Fibroblast of lung (primary cell): ENCODE data around the gene TTBK2. TPM values are rescaled to one million over a fixed set of nuclear protein-coding genes. Genes with fewer than 3 reads are reported as not detected.

ENCODE experiments used
- DNase-seq, 2 donors: peaks; one replicate each; pipeline versions ENCODE4 v3.0.0 to v3.0.0-alpha.2; 2010; ENCODE audit warnings: low read depth in 2 of 2
- H2AFZ ChIP-seq: 2 replicates; pipeline ENCODE4 v1.5.1; 2012; ENCODE audit warnings: low read length, control low read depth, inconsistent platforms
- H3K27ac ChIP-seq: 2 replicates; pipeline ENCODE4 v1.5.1; 2011; ENCODE audit warnings: low read length, control low read depth; ENCODE audit not compliant: insufficient read depth
- H3K27me3 ChIP-seq: 2 replicates; pipeline ENCODE4 v1.5.1; 2011; ENCODE audit warnings: mild to moderate bottlenecking, low read length; ENCODE audit not compliant: control insufficient read depth, insufficient read depth
- H3K36me3 ChIP-seq: 2 replicates; pipeline ENCODE4 v1.5.1; 2011; ENCODE audit warnings: low read length; ENCODE audit not compliant: control insufficient read depth, insufficient read depth
- H3K4me1 ChIP-seq: 2 replicates; pipeline ENCODE4 v1.5.1; 2011; ENCODE audit warnings: low read length; ENCODE audit not compliant: control insufficient read depth, insufficient read depth; ENCODE audit errors: extremely low read depth
- H3K4me2 ChIP-seq: 2 replicates; pipeline ENCODE4 v1.5.1; 2011; ENCODE audit warnings: low read length, control low read depth; ENCODE audit not compliant: insufficient read depth; ENCODE audit errors: extremely low read depth
- H3K4me3 ChIP-seq, 4 experiments: fragments of 200-600 bp in 1 of 4; sonication (generic) in 1 of 4; replicated peaks in 1 of 4; 2 replicates each; pipeline ENCODE4 v1.5.1; 2011 to 2016; ENCODE audit warnings: low read length in 4 of 4, low read depth in 3 of 4, mild to moderate bottlenecking in 3 of 4, control low read depth in 2 of 4, inconsistent platforms in 1 of 4, mixed read lengths in 1 of 4; ENCODE audit not compliant: insufficient read depth in 1 of 4; ENCODE audit errors: control extremely low read depth in 1 of 4
- H3K79me2 ChIP-seq: 2 replicates; pipeline ENCODE4 v1.5.1; 2012; ENCODE audit warnings: mild to moderate bottlenecking, low read length, inconsistent platforms; ENCODE audit not compliant: control insufficient read depth, insufficient read depth
- H3K9ac ChIP-seq: 2 replicates; pipeline ENCODE4 v1.5.1; 2011; ENCODE audit warnings: mild to moderate bottlenecking, low read length, control low read depth; ENCODE audit not compliant: insufficient read depth
- H3K9me3 ChIP-seq: 2 replicates; pipeline ENCODE4 v1.5.1; 2012; ENCODE audit warnings: low read depth, low read length; ENCODE audit not compliant: control insufficient read depth, insufficient read depth
- H4K20me1 ChIP-seq: 2 replicates; pipeline ENCODE4 v1.5.1; 2011; ENCODE audit warnings: low read length; ENCODE audit not compliant: control insufficient read depth, insufficient read depth; ENCODE audit errors: extremely low read depth
- CTCF ChIP-seq, 2 donors: IDR thresholded peaks in 1 of 2; conservative IDR thresholded peaks in 1 of 2; 1 replicate in 1 of 2; 2 replicates in 1 of 2; pipeline ENCODE4 v1.5.1; 2011 to 2012; ENCODE audit warnings: low read length in 2 of 2, control low read depth in 1 of 2, inconsistent platforms in 1 of 2, low read depth in 1 of 2, mild to moderate bottlenecking in 1 of 2
- EZH2 ChIP-seq: IDR thresholded peaks from 2 replicates; pipeline ENCODE4 v1.5.1; 2012; ENCODE audit warnings: low read length, control low read depth, mild to moderate bottlenecking; ENCODE audit errors: missing control alignments
- polyA plus RNA-seq, 2 donors: library from polyadenylated mRNA; depleted of rRNA in 1 of 2; stranded (reverse) in 1 of 2; unstranded in 1 of 2; fragments of >200 nt; gene quantifications; 2 replicates each; pipeline ENCODE4 v1.2.1, GENCODE V29; 2011 to 2012; ENCODE audit warnings: missing spikeins in 1 of 2
- total RNA-seq: library from RNA; depleted of rRNA; stranded (reverse); fragments of >200 nt; gene quantifications from 2 replicates; pipeline ENCODE4 v1.2.1, GENCODE V29; 2014

Gene TTBK2
- total and polyA plus RNA-seq, 2 donors (not counting 1 experiment from before 2014, with no cell fraction given): 5.6 to 16.2 TPM

- Histone ChIP-seq H3K27ac (no peak overlapping the region), H4K20me1 (no peaks in the 10 kb centered on the region), H3K9me3 (no peaks in the 10 kb centered on the region), H3K4me2 (no peak overlapping the region), H3K4me3 (no peak overlapping the region), H3K36me3 (peaks cover 4% of the 10 kb centered on the region), H3K27me3 (no peaks in the 10 kb centered on the region), H2AFZ (no peak overlapping the region), H3K79me2 (no peaks in the 10 kb centered on the region), H3K4me1 (no peaks in the 10 kb centered on the region), H3K9ac (no peak overlapping the region)
- no peak for DNase-seq
- TF ChIP-seq CTCF (conservative IDR thresholded peaks at IDR 0.05 in 1 of 2, IDR thresholded peaks at IDR 0.05 in 1 of 2; ENCODE audit: low read depth in 1 of 2, low read length in 2 of 2) (no peak), EZH2 (no peak)
Observed at GRCh38 chr15:42696626-42697025, 224.0 kb downstream of the TTBK2 start.

DNA sequence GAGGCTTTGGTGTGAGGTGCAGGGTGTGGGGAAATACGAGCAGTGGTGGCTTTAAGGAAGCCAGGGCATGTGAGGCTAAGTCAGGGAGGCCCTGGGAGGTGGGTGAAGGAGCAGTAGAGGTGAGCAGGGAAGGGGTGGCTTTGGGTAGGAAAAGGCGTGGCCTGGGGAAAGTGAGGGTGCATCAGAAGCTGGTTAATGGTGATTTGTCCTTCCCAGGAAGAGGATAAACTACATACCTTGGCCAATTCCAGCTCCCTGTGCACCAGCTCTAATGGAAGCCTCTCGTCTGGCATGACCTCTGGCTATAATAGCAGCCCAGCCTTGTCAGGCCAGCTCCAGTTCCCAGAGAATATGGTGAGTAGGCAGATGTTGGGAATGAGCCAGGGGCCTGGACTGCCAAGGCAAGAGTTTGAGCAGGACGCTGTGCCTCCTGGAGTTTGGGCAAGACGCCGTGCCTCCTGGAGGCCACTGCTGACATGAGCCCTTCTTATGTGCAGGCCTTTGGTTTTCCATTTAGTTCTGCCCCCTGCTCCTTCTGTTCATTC, 225.0 kb downstream of the TTBK2 start:
- H2AFZ ChIP-seq: no peak overlapping the region
- H3K4me2 ChIP-seq: no peak overlapping the region
- no peak overlapping the region for H3K9ac ChIP-seq
- no peaks in the 10 kb centered on the region for H3K79me2 ChIP-seq
- H3K4me3 ChIP-seq: no peak overlapping the region
- TF ChIP-seq CTCF (conservative IDR thresholded peaks at IDR 0.05 in 1 of 2, IDR thresholded peaks at IDR 0.05 in 1 of 2; ENCODE audit: low read depth in 1 of 2, low read length in 2 of 2) (no peak), EZH2 (no peak)
- no peaks in the 10 kb centered on the region for H3K9me3 ChIP-seq
- H4K20me1 ChIP-seq: no peaks in the 10 kb centered on the region
- peaks cover 4% of the 10 kb centered on the region for H3K36me3 ChIP-seq
- no peaks in the 10 kb centered on the region for H3K27me3 ChIP-seq
- H3K27ac ChIP-seq: no peak overlapping the region
- no peak for DNase-seq
- no peaks in the 10 kb centered on the region for H3K4me1 ChIP-seq

- H3K27ac ChIP-seq: no peak overlapping the region
- no peak overlapping the region for H3K9ac ChIP-seq
- no peak overlapping the region for H2AFZ ChIP-seq
- H3K27me3 ChIP-seq: no peaks in the 10 kb centered on the region
- peaks cover 4% of the 10 kb centered on the region for H3K36me3 ChIP-seq
- no peaks in the 10 kb centered on the region for H4K20me1 ChIP-seq
- no peaks in the 10 kb centered on the region for H3K9me3 ChIP-seq
- no peak overlapping the region for H3K4me3 ChIP-seq
- no peak overlapping the region for H3K4me2 ChIP-seq
- no peak for TF ChIP-seq CTCF (conservative IDR thresholded peaks at IDR 0.05 in 1 of 2, IDR thresholded peaks at IDR 0.05 in 1 of 2; ENCODE audit: low read depth in 1 of 2, low read length in 2 of 2)
- TF ChIP-seq EZH2: no peak
- DNase-seq: no peak
- H3K4me1 ChIP-seq: no peaks in the 10 kb centered on the region
- no peaks in the 10 kb centered on the region for H3K79me2 ChIP-seq
Observed at GRCh38 chr15:42694398-42694797, 226.2 kb downstream of the TTBK2 start.
